IPS-NIHi7 (cell line): Measurements from ENCODE around the gene RSAD2.
"Not testable (repeated sequence)": the region's sequence is repeated elsewhere in the genome, so short reads cannot be mapped to it uniquely, and the experiment has no call there.

Source experiments
- DNase-seq: peaks from one replicate; pipeline ENCODE4 v3.0.0; 2012; ENCODE audit warnings: mixed read lengths; ENCODE audit errors: extremely low spot score

Gene RSAD2

GRCh38 chr2:6926071-6926732, 48.6 kb downstream of the RSAD2 start:
- DNase-seq, result no peak

GRCh38 chr2:6927186-6927585, 49.6 kb downstream of the RSAD2 start:
- DNase-seq, result no peak

GRCh38 chr2:6927753-6928152, 50.2 kb downstream of the RSAD2 start:
- DNase-seq, result no peak

- DNase-seq, result no peak
These were observed 50.9 kb downstream of the RSAD2 start for GRCh38 chr2:6928452-6928851.

GRCh38 chr2:6929196-6929819, 51.7 kb downstream of the RSAD2 start:
- DNase-seq, result no peak

GRCh38 chr2:6930923-6931647, 53.5 kb downstream of the RSAD2 start:
- DNase-seq, result no peak

- no peak for DNase-seq
These were observed 54.2 kb downstream of the RSAD2 start for GRCh38 chr2:6931753-6932152.

GRCh38 chr2:6932206-6932605, 54.6 kb downstream of the RSAD2 start:
- DNase-seq, result no peak

GRCh38 chr2:6932828-6933227, 55.3 kb downstream of the RSAD2 start:
- no peak for DNase-seq

- no peak for DNase-seq
These were observed 56.3 kb downstream of the RSAD2 start for GRCh38 chr2:6933911-6934310.

- no peak for DNase-seq
These were observed 56.8 kb downstream of the RSAD2 start for GRCh38 chr2:6934345-6934744.

GRCh38 chr2:6934758-6935651, 57.4 kb downstream of the RSAD2 start:
- DNase-seq, result no peak

GRCh38 chr2:6935652-6936020, 58.1 kb downstream of the RSAD2 start:
- not testable (repeated sequence) for DNase-seq

- no peak for DNase-seq
These were observed 59.6 kb downstream of the RSAD2 start for GRCh38 chr2:6937157-6937556.

- no peak for DNase-seq
These were observed 60.0 kb downstream of the RSAD2 start for GRCh38 chr2:6937582-6937981.

GRCh38 chr2:6939071-6939470, 61.5 kb downstream of the RSAD2 start:
- no peak for DNase-seq

GRCh38 chr2:6940820-6941219, 63.2 kb downstream of the RSAD2 start:
- no peak for DNase-seq

GRCh38 chr2:6941299-6942046, 63.9 kb downstream of the RSAD2 start:
- DNase-seq, result no peak

GRCh38 chr2:6942848-6943247, 65.3 kb downstream of the RSAD2 start:
- DNase-seq, result no peak

GRCh38 chr2:6943523-6943922, 65.9 kb downstream of the RSAD2 start:
- DNase-seq, result no peak

GRCh38 chr2:6943971-6944370, 66.4 kb downstream of the RSAD2 start:
- no peak for DNase-seq
